Astrocyte of the cerebellum (primary cell): ENCODE results near the gene TP53AIP1.

Source experiments
- DNase-seq: peaks from one replicate; pipeline ENCODE4 v3.0.0-alpha.2; 2011; ENCODE audit warnings: low read depth
- H3K4me3 ChIP-seq: 2 replicates; pipeline ENCODE4 v1.5.1; 2011; ENCODE audit warnings: mild to moderate bottlenecking, low read depth, low read length, moderate library complexity
- CTCF ChIP-seq: IDR thresholded peaks from 2 replicates; pipeline ENCODE4 v1.5.1; 2012; ENCODE audit warnings: low read length, low read depth, moderate library complexity, mild to moderate bottlenecking; ENCODE audit errors: missing control alignments
- in situ Hi-C: cut with HindIII; loops from 2 replicates; pipeline ENCODE4 v1.10.0; 2017; ENCODE audit warnings: low sequenced_read_pairs

The TP53AIP1 gene

GRCh38 chr11:128948583-128948982, 5.9 kb upstream of the TP53AIP1 start:
- no peak overlapping the region for H3K4me3 ChIP-seq
- DNase-seq, result no peak
- in situ Hi-C loops, result loop anchor here (5.0 kb wide), 1 partner anchor 71 kb away; no protein-coding TSS in a partner anchor
- TF ChIP-seq CTCF, result peak; percentile 16

- no peak overlapping the region for H3K4me3 ChIP-seq
- in situ Hi-C loops, result loop anchor here (5.0 kb wide), 1 partner anchor 70 kb away; no protein-coding TSS in a partner anchor
- no peak for TF ChIP-seq CTCF
- no peak for DNase-seq
Observed at GRCh38 chr11:128947773-128948172, 5.1 kb upstream of the TP53AIP1 start.

- no peak for DNase-seq
- in situ Hi-C loops, result loop anchor here (5.0 kb wide), 1 partner anchor 69 kb away; no protein-coding TSS in a partner anchor
Observed at GRCh38 chr11:128946648-128947047, 4.0 kb upstream of the TP53AIP1 start.

GRCh38 chr11:128943428-128943976, 831 bp upstream of the TP53AIP1 start:
- no peak for DNase-seq
- in situ Hi-C loops, result no loop called here
- TF ChIP-seq CTCF, result no peak
- no peak overlapping the region for H3K4me3 ChIP-seq

More at GRCh38 chr11:128946648-128947047, 4.0 kb upstream of the TP53AIP1 start:
- TF ChIP-seq CTCF, result no peak
- no peak overlapping the region for H3K4me3 ChIP-seq

- in situ Hi-C loops, result no loop called here
- no peak for TF ChIP-seq CTCF
- DNase-seq, result no peak
- H3K4me3 ChIP-seq, result no peak overlapping the region
Observed at GRCh38 chr11:128942272-128942612, 429 bp downstream of the TP53AIP1 start.

GRCh38 chr11:128941573-128942271, 949 bp downstream of the TP53AIP1 start:
- in situ Hi-C loops, result no loop called here
- H3K4me3 ChIP-seq, result no peak overlapping the region
- no peak for TF ChIP-seq CTCF
- no peak for DNase-seq
